MCF 10A (cell line): Measurements from ENCODE around the gene NOS2. TPM values are rescaled to one million over a fixed set of nuclear protein-coding genes. Genes with fewer than 3 reads are reported as not detected.

Experiments
- BruUV-seq: library from RNA; stranded (reverse); fragments of 400-500 nt; replicated peaks from 2 replicates; lab custom pipeline; 2021; lab: Mats Ljungman, UMichigan
- CTCF ChIA-PET: fragments of 300-600 bp; sonication (Branson Sonifier 250); formaldehyde crosslinking; extraction: SDS; loops from one replicate; lab custom pipeline; 2021; ENCODE audit warnings: antibody characterized with exemption, inconsistent platforms; lab: Yijun Ruan, JAX
- POLR2A ChIA-PET: fragments of 300-600, 350-650 bp; sonication (Branson Sonifier 250); formaldehyde crosslinking; extraction: SDS; loops from one replicate; lab custom pipeline; 2020; ENCODE audit warnings: antibody characterized with exemption, inconsistent platforms; lab: Yijun Ruan, JAX
- DNase-seq: peaks from one replicate; pipeline ENCODE4 v3.0.0-alpha.2; 2018; ENCODE audit not compliant: unreplicated experiment
- H3K27ac Mint-ChIP-seq: one replicate; pipeline ENCODE4 v1.8.0; 2022; ENCODE audit warnings: mild to moderate bottlenecking, low read depth, mixed read lengths; ENCODE audit not compliant: unreplicated experiment
- H3K27me3 Mint-ChIP-seq: one replicate; pipeline ENCODE4 v1.8.0; 2022; ENCODE audit warnings: mixed read lengths; ENCODE audit not compliant: insufficient read depth, unreplicated experiment
- H3K36me3 Mint-ChIP-seq: one replicate; pipeline ENCODE4 v1.8.0; 2022; ENCODE audit warnings: mild to moderate bottlenecking, moderate library complexity, mixed read lengths; ENCODE audit not compliant: insufficient read depth, unreplicated experiment
- H3K4me1 Mint-ChIP-seq: one replicate; pipeline ENCODE4 v1.8.0; 2022; ENCODE audit warnings: mixed read lengths; ENCODE audit not compliant: insufficient read depth, unreplicated experiment
- H3K4me3 Mint-ChIP-seq: one replicate; pipeline ENCODE4 v1.8.0; 2022; ENCODE audit warnings: mild to moderate bottlenecking, moderate library complexity, mixed read lengths; ENCODE audit not compliant: unreplicated experiment
- H3K9me3 Mint-ChIP-seq: one replicate; pipeline ENCODE4 v1.8.0; 2022; ENCODE audit warnings: mixed read lengths; ENCODE audit not compliant: unreplicated experiment
- intact Hi-C: fragments of 100-400 bp; cut with micrococcal nuclease; formaldehyde crosslinking; loops from 2 replicates; pipeline ENCODE4 v1.14.1; 2022
- total RNA-seq: library from RNA; stranded (reverse); gene quantifications from 2 replicates; pipeline ENCODE4 v1.2.3, GENCODE V29; 2022
- TF ChIP-seq, protein P1 (sequence below): fragments of 200-600 bp; IDR thresholded peaks from one replicate; pipeline ENCODE4 v1.8.0; 2022; ENCODE audit warnings: antibody characterized with exemption, mild to moderate bottlenecking; ENCODE audit not compliant: unreplicated experiment

NOS2 gene
- total RNA-seq, 1 experiment from 2014 or later: not detected

- no peak overlapping the region for H3K27ac Mint-ChIP-seq
- ChIA-PET POLR2A (interaction anchor here (0.6 kb wide), 1 partner anchor 45 kb away, joined by 3 read pairs; no protein-coding TSS in a partner anchor), CTCF (interaction anchor here (0.7 to 1.5 kb wide), 3 partner anchors 20 to 97 kb away, joined by 3 to 6 read pairs (median 4); no protein-coding TSS in a partner anchor)
- no peak for DNase-seq
- intact Hi-C loops: no loop called here
- no peaks in the 10 kb centered on the region for H3K27me3 Mint-ChIP-seq
- H3K4me1 Mint-ChIP-seq: peaks cover 8% of the 10 kb centered on the region
- BruUV-seq: no TSS peak
- TF ChIP-seq, protein P1, sequence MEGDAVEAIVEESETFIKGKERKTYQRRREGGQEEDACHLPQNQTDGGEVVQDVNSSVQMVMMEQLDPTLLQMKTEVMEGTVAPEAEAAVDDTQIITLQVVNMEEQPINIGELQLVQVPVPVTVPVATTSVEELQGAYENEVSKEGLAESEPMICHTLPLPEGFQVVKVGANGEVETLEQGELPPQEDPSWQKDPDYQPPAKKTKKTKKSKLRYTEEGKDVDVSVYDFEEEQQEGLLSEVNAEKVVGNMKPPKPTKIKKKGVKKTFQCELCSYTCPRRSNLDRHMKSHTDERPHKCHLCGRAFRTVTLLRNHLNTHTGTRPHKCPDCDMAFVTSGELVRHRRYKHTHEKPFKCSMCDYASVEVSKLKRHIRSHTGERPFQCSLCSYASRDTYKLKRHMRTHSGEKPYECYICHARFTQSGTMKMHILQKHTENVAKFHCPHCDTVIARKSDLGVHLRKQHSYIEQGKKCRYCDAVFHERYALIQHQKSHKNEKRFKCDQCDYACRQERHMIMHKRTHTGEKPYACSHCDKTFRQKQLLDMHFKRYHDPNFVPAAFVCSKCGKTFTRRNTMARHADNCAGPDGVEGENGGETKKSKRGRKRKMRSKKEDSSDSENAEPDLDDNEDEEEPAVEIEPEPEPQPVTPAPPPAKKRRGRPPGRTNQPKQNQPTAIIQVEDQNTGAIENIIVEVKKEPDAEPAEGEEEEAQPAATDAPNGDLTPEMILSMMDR: no peak
- no peaks in the 10 kb centered on the region for H3K9me3 Mint-ChIP-seq
- H3K4me3 Mint-ChIP-seq: no peak overlapping the region
- H3K36me3 Mint-ChIP-seq: no peaks in the 10 kb centered on the region
Observed at GRCh38 chr17:27782791-27783206, 17.5 kb downstream of the NOS2 start.

DNA sequence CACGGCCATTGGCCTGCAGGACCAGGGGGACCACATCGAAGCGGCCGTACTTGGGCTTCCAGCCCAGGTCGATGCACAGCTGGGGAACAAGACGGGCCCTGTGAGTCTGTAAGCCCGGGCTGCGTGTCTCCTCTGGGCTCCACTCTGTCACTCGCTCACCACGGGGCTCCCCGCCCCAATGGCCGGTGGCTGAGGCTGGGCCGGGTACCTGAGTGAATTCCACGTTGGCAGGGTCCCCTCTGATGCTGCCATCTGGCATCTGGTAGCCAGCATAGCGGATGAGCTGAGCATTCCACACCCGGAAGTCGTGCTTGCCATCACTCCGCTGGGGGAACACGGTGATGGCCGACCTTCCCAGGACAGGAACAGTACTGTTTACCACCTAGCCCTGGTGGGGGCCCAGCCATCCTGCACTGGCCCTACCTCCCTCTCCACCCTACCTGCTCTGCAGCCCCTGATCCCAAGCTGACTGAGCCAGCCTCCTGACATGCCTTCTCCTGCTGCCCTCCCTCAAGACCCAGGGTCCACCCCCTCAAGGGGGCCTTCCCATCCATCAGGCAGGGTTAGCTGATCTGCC is 19.4 kb downstream of the NOS2 start:
- POLR2A ChIA-PET: no interaction called here
- H3K4me1 Mint-ChIP-seq: peaks cover 17% of the 10 kb centered on the region
- H3K27ac Mint-ChIP-seq: no peak overlapping the region
- H3K36me3 Mint-ChIP-seq: no peaks in the 10 kb centered on the region
- TF ChIP-seq, protein P1: no peak
- no peak overlapping the region for H3K4me3 Mint-ChIP-seq
- intact Hi-C loops: no loop called here
- H3K27me3 Mint-ChIP-seq: no peaks in the 10 kb centered on the region
- CTCF ChIA-PET: interaction anchor here (0.6 to 1.2 kb wide), 4 partner anchors 25 to 342 kb away, joined by 3 to 4 read pairs (median 4); no protein-coding TSS in a partner anchor
- no peak for DNase-seq
- BruUV-seq: no TSS peak
- no peaks in the 10 kb centered on the region for H3K9me3 Mint-ChIP-seq

- no TSS peak for BruUV-seq
- intact Hi-C loops: no loop called here
- Mint-ChIP-seq H3K27me3 (no peaks in the 10 kb centered on the region), H3K36me3 (no peaks in the 10 kb centered on the region), H3K9me3 (no peaks in the 10 kb centered on the region), H3K4me3 (no peak overlapping the region), H3K27ac (no peak overlapping the region), H3K4me1 (peaks cover 17% of the 10 kb centered on the region)
- CTCF ChIA-PET: interaction anchor here (0.6 to 3.3 kb wide), 8 partner anchors 23 to 342 kb away, joined by 3 to 19 read pairs (median 4); no protein-coding TSS in a partner anchor
- no peak for DNase-seq
- POLR2A ChIA-PET: no interaction called here
- TF ChIP-seq, protein P1: no peak
Observed at GRCh38 chr17:27780092-27780827, 20.1 kb downstream of the NOS2 start.

DNA sequence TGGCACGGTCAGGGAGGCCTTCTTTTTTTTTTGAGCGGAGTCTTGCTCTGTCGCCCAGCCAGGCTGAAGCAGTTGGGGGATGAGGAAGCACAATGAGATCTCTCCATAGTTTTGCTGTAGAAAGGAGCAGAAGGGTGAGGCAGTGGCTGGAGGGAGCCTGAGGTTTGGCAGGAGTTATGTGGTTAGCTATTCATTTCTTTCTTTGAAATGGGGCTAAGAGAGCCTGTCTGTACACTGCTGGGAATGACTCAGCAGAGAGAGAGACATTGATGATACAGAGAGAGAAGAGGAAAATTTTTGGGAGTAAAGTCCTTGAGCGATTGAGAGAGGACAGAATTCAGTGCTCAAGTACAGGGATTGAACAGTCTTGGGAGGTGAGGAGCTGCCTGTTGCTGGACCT is 22.1 kb downstream of the NOS2 start:
- H3K27ac Mint-ChIP-seq: peak overlapping the region; percentile 47
- CTCF ChIA-PET: interaction anchor here (0.7 to 3.3 kb wide), 8 partner anchors 19 to 116 kb away, joined by 3 to 19 read pairs (median 3); no protein-coding TSS in a partner anchor
- intact Hi-C loops: no loop called here

More for the DNA sequence above, 22.1 kb downstream of the NOS2 start:
- TF ChIP-seq, protein P1: no peak
- H3K9me3 Mint-ChIP-seq: no peaks in the 10 kb centered on the region
- POLR2A ChIA-PET: no interaction called here
- peak; percentile 41 for DNase-seq
- H3K36me3 Mint-ChIP-seq: no peaks in the 10 kb centered on the region
- no peak overlapping the region for H3K4me3 Mint-ChIP-seq
- H3K27me3 Mint-ChIP-seq: no peaks in the 10 kb centered on the region
- no TSS peak for BruUV-seq
- peaks cover 17% of the 10 kb centered on the region for H3K4me1 Mint-ChIP-seq
